Measurements from ENCODE around the gene AIG1.
"Not testable (repeated sequence)": the region's sequence is repeated elsewhere in the genome, so short reads cannot be mapped to it uniquely, and the experiment has no call there.

Gene AIG1

DNA sequence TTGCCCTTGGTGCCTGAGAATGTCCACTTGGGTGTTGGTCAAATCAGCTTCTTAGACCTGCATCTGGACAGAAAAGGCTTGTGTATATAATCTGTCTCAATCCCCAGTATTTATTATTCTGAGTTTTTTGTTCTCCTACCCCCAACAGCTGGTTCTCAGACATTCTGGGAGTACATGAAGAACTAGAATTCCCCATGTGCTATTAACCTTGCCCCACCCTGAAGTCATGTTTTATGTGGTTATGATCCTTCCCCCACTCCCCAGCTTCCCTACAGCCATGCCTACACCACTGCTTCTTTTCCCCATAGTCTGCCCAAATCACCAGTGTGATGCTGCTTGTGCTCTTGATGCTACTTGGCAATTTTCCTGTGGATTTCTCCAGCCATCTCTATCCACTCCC, 232.8 kb downstream of the AIG1 start:
- no peak for DNase-seq

DNA sequence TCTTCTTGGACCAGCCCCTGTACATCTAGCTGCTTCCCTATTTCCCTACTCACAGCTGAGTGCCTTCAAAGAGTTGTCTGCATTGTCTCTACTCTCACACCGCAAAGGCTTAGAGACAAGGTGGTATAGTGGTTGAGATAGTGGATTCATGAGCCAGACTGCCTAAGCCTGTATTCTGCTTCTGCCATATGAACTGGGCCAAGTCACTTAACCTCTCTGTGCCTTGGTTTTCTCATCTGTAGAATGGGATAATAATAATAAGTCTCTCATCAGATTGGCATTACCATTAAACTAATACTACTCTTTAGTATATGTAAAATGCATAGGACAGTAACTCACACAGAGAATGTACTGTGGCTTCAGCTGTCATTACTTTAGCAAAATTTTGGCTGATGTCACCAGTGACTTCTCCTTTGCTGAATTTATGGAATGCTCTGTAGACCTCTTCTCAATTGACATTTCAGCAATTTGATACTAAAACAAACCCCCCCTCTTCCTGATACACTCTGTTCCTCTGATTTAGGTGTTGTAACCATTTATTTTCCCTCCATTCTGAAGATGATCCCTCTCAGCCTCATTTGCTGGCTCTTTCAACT, 233.7 kb downstream of the AIG1 start:
- no peak for DNase-seq

DNA sequence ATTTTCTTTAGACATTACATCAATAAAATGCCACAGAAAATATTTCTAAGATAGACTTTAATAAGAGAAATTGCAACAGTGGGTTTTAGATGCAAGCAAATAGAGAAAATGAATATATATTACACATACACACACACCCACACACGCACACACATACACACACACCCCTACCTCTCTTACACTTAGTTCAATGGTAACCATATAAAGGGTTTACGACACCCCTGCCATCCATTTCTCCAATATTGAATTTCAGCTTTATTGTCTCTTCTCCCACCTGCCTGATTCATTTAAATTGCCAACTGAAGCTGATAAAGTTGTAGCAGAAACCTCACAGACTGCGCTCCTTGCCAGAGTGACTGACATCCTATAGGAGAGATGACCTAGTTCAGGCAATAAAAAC, 235.2 kb downstream of the AIG1 start:
- no peak for DNase-seq

DNA sequence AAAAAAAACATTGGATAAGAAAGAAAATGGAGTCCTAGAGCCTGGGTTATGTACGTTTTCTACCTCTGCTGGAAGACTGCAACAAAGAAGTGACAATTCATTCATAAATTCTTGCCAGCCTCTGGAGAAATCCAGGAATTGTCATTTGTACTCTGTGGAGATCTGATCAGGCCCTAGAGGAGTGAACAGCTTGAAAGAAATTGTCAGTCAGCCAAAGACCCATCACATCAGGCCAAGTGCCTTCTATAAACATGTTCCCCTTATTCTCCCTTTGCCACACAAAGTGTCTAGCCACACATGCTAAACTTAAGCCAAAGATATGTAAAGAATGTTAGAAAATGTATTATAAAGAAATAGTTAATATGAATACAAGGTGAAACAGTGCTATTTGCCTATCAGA, 237.4 kb downstream of the AIG1 start:
- no peak for DNase-seq

DNA sequence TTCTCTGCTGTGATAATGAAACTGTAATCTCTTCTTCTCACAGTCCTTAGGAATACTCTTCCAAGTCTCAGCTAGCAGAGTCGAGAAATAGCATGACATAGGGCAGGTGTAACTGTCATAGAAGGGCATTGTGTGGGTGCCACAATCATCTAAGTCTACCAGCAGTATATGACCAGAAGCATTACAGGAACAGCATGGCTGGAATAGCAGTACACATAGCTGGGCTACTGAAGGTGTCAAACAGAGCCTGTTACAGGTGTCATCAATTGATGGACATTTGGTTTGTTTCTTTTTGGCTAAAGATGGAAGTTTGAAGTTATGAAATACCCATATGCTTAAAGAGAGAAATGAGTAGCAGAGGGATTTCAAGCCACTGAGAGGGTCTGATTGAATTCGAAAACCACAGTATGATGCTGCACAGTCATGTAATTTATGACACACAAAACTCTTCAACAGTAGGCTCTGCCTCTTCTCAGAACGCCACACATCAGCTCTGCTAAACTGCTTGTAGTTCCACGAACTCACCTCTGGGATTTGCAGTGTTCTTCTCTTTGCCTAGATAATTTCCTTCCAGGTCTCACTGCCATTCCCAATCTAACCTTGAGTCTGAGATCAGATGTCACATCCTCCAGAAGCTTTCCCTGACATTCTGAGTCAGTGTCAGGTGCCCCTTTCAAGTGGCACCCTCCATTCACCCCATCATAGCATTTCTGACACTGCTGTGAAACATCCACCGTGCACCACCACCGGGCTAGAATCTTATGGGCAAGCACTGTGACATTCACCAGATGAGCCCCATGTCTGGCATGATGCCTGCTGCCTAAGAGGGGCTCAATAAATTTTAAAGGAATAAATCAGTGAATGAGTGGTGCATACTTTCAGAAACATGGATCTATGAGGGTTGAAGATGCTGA, 238.8 kb downstream of the AIG1 start:
- no peak for DNase-seq

DNA sequence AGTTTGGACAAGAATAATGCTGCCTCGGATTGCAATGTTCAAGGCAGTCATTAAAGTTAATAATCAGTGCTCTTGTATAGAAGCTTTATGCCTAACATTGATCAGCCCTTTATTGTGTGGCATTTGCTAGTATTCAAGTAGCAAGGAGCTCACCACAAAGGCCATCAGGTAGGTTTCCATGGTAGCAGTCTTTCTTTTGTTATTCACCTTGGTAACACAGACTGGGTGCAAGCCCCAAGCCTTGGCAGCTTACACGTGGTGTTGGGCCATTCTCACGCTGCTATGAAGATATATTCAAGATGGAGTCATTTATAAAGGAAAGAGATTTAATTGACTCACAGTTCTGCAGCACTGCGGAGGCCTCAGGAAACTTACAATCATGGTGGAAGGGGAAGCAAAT, 240.5 kb downstream of the AIG1 start:
- DNase-seq, result no peak

DNA sequence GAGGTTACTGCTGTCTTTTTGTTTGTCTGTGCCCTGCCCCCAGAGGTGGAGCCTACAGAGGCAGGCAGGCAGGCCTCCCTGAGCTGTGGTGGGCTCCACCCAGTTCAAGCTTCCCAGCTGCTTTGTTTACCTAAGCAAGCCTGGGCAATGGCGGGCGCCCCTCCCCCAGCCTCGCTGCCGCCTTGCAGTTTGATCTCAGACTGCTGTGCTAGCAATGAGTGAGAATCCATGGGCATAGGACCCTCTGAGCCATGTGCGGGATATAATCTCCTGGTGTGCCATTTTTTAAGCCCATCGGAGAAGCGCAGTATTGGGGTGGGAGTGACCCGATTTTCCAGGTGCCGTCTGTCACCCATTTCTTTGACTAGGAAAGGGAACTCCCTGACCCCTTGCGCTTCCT, 247.1 kb downstream of the AIG1 start:
- DNase-seq, result not testable (repeated sequence)

DNA sequence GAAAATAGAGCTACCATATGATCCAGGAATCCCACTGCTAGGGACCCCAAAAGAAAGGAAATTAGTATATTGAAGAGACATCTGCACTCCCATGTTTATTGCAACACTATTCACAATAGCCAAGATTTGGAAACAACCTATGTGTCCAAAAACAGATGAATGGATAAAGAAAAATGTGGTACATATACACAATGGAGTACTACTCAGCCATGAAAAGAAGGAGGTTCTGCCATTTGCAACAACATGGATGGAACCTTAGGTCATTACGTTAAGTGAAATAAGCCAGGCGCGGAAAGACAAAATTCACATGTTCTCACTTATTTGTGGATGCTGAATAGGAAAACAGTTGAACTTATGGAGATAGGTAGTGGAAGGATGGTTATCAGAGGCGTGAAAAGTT, 252.5 kb downstream of the AIG1 start:
- DNase-seq, result no peak

DNA sequence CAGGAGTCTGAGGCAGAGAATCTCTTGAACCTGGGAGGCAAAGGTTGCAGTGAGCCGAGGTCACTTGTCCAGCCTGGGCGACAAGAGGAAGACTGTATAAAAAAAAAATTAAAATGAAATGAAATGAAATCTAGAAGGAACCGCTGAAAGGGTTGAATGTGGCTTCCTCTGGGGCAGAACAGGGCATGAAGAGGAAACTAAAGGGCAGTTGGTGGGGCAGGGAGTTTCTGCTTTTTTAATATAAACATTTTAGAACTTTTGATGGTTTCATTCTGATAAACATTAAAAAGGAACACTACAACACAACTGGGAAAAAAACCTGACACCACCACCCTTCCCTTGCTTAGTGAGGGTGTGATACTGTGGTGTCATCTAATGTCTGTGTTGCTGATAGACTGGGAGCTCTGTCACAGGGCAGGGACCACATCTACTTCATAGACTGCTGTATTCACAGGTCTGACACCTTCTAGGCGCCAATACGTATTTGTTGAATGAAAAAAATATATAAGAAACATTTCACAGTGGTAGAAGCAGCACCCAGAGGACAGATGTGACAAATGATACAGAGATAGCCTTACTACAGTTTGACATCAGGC, 260.9 kb downstream of the AIG1 start:
- no peak for DNase-seq

DNA sequence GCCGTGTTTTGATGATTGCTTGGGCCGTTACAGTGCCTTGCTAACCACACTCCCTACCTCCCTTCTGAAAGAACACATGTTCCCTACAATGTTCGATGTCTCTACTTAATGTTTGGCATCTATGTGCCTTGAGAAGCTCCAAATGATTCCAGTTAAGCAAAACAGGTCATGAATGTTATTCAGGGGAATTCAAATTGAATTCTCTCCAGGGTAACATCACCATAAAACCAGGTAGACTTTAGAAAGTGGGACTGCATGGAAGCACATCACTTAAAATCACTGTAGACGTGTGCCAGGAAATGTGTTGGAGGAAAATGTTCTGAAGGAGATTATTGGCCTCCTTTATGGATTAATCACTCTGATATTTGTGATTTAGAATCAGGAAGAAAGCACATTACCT, 261.7 kb downstream of the AIG1 start:
- DNase-seq, result no peak

DNA sequence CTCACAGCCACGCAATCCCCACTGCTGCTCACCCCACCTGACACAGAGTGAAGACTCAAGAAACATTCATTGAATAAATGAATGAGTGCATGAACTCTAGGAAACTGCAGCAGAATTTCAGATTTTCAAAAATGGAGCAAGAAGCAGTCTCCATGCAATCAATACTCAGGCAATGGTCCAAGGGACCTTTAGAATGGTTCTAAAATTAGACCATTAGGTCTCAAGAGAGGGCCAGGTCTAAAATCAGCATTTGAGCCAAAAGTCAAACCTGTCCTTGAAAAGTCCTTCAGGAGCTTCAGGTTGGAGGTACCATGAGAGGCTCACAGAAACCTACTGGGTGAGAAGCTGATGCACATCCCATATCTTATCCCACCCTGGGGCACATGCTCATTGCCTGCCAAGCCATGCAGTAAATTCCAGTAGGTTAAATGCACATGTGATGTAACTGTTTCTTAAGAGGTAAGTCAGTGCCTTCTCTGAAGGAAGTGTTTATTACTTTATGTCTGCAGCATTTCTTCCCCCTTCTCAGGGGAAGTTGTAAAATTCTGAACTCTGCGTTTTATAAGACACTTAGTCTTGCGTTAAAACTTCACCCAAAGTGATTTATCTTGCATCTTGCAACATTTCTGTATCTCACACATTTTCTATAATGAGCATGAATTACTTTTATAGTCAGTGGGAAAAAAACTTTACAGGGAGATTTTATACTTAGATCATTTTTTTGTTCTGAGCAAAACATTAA, 263.2 kb downstream of the AIG1 start:
- no peak for DNase-seq

DNA sequence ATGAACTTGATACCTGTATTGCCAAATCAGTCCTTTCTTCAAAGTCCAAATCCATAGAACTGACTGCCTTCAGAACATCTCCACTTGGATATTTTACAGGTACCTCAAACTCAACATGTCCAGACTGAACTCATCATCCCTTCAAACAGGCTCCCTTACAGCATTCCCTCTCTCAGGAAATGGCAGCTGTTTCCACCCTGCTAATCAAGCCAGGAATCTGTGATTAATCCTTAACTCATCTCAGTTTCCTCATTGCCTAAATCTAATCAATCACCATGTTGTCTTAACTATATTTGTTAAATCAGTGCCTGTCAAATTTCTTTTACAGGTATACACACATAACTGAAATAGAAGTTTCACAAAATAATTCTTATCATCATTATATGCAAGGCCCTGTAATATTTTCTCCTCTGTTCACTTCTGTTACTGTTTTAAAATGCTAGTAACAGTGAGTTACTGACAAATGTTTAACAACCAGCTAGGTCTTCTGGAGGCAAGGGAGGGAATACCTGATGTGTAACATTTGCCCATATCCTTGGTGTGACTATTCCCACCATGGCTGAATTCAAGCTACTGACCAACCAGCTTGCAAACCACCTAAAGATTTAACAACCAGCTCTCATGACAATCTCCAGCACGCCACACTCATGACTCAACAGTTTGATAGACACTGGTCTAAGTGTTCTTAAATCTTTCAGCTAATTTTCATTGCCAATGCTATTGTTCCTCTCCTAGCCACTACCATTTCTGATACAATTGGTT, 264.9 kb downstream of the AIG1 start:
- no peak for DNase-seq

DNA sequence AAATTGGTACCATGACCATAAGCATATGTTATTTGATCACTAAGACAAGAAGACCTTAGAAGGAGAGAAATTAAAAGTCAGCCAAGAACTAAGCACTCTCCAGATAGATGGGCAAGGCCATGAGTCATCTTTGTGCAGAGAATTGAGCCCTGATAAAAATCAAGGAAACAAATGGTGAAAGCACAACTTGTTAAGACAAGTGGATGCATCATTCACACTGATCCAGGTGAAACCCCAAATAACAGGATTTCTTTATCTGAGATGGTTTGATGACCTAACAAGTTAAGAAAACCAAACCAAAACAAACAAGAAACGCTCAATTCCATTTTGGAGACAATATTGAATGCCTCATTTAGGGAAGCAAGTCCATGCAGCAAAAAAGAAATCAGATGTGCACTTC, 268.2 kb downstream of the AIG1 start:
- DNase-seq, result no peak

DNA sequence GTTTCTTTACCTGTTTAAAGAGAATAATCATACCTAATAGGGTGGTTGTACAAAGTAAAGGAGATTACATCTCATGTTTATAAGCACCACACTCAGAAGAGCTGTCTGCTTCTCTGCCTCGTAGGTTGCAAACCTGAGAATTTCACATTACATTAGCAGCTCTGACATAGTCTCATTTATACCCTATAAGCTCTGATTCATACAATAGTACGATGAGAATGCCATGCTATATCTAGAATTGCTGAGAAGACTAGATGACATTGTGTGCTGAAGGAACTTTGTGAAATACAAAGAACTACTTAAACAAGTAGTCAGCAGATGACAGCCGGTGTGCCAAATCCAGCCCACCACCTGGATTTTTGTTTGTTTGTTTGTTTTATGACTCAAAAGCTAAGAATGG, 268.6 kb downstream of the AIG1 start:
- no peak for DNase-seq

DNA sequence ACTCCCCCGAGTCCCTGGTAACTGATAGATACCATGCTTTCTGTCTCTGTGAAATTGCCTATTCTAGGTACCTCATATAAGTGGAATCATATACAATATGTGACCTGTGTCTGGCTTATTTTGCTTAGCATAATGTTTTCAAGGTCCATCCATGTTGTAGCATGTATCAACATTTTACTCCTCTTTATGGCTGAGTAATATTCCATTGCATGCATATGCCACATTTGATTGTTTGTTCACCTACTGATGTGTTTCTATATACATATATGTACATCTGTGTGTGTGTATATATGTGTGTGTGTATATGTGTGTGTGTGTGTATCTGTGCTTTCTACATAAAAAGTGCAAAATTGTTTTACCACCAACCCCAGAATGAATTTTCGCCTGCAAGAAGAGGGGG, 270.7 kb downstream of the AIG1 start:
- DNase-seq, result no peak

DNA sequence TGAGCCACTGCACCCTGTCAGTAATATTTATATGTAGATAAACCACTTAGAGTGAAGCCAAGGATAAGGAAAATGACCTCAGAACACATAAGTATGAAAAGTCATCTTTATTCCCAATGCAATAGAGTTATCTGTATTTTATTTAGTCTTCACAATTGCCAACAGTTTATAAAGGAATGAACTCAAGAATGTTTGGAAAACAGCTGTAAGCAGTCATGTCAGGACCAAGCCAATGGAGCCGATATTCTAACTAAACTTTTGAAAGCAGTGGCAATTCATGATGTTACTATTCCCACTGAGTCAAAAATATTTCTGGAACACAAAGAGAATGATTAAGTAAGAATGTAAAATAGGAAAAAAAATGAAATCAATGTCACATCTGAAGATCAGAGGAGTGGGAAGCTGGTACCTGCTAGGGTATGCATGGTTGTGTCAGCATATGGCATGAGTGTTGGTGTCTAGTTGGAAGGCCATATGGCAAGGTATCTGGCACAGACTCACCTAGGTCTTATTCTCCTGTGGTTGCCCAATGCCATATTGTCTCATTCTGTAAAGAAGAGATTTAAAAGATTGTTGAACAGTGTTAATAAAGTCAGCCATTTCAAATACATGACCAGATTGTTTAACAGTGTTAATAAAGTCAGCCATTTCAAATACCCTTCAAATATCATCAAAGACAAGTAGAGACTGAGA, 271.6 kb downstream of the AIG1 start:
- DNase-seq, result no peak

DNA sequence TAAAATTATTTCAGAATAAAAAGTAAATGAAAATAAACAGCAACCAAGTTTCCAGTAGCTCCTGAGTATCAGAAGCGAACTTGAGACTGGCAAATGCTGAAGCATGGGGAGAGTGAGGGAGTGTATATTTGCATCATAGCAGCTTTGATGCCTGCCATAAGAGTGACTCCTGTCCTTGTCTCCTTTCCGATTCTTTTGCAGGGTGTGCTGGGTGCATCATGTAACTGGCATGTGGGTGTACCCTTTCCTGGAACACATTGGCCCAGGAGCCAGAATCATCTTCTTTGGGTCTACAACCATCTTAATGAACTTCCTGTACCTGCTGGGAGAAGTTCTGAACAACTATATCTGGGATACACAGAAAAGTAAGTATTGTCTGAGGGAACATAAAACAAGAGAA, 272.4 kb downstream of the AIG1 start:
- no peak for DNase-seq

DNA sequence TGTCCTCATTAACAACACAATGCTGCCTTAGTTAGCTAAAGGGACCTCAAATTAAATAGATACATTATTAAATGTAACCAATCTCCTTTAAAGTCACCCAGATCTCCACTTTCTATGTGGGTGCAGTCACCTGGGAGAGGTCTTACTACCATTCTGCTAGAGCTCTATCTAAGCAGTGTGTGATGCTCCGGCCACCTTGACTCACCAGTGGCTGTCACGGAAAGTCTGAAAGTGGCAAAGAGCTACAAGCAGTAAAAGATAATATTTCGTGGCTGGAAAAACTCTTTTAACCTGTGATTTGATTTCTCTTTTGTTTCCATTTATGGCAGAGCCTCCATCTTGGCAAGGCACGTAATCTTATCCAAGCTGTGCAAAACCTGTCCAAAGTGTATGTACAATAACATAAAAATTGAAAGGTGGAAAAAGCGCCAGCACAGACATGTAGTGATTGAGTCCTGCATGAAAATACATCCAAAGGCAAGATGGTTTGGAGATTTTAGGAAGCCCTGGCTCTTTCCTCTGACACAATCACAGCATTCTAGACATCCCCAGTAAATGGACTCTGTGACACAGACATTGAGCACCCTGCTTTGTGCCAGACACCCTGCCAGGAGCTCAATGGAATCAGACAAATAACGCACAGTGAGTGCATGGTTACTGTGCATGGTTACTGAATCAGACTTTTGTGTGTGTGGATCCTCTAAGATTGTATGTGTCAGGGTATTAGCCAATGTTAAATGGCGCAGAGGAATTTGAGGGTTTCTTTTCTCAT, 273.2 kb downstream of the AIG1 start:
- no peak for DNase-seq

DNA sequence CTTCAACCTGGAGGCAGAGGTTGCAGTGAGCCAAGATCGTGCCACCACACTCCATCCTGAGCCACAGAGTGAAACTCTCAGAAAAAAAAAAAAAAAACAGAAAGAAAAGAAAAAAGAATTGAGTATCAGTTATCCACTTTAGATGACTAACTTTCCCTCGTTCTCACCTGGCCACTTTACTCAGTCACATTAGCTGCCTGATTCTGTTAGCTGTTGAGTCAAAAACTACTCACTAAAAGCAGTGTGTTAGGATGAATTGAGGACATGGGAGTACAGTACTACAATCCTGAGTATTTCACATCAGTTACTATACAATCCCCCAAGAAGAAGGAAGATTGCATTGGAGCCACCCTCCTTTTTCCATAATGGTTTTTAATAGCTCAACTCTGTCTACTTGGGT, 275.2 kb downstream of the AIG1 start:
- no peak for DNase-seq

DNA sequence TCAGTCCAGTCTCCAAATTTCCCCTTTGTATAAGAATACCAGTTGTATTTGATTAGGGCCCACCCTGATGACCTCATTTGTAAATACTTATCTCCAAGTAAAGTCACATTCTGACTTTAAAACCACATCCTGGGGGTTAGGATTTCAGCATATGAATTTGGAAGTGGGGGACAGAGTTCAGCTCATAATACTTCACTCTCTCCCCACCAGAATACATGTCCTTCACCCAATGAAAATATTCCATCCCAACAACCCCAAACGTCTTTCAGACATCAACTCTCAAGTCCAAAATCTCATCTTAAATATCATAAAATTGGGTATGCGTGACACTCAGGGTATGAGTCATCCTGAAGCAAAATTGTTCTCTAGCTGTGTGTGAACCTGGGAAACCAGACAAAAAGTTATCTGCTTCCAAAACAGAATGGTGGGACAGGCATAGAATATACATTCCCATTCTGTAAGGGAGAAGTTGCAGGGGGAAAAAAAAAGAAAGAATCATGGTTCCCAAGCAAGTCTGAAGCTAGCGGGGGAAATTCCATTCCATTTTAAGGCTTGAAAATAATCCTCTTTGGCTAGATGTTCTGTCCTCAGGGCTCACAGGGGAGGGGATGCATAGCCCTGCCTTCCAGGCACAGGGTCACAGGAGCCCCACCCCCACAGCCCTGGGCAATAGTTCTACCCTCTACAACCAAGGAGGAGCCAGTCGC, 275.9 kb downstream of the AIG1 start:
- no peak for DNase-seq

All from NCI-H187 (cell line).